GM12801 (cell line): ENCODE measurements around the gene VMP1.

Experiments
- TF ChIP-seq, protein P1 (sequence below): IDR thresholded peaks from one replicate; pipeline ENCODE4 v1.5.1; 2011; ENCODE audit warnings: control low read depth; ENCODE audit not compliant: insufficient read length; ENCODE audit errors: extremely low read depth

Gene VMP1

DNA sequence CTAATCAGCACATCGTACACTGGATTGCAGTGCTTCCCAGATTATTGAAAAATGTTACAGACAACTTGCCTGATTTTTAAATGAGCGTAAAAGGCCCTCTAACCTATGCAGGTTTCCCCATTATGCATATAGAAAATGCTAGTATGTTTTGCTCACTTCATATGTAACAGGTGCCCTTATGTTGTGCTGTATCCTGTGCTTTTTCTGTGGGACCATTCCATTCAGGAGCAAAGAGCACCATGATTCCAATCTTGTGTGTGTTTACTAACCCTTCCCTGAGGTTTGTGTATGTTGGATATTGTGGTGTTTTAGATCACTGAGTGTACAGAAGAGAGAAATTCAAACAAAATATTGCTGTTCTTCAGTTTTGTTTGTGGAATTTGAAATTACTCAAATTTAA lies 13.1 kb upstream of the VMP1 start:
- TF ChIP-seq, protein P1, sequence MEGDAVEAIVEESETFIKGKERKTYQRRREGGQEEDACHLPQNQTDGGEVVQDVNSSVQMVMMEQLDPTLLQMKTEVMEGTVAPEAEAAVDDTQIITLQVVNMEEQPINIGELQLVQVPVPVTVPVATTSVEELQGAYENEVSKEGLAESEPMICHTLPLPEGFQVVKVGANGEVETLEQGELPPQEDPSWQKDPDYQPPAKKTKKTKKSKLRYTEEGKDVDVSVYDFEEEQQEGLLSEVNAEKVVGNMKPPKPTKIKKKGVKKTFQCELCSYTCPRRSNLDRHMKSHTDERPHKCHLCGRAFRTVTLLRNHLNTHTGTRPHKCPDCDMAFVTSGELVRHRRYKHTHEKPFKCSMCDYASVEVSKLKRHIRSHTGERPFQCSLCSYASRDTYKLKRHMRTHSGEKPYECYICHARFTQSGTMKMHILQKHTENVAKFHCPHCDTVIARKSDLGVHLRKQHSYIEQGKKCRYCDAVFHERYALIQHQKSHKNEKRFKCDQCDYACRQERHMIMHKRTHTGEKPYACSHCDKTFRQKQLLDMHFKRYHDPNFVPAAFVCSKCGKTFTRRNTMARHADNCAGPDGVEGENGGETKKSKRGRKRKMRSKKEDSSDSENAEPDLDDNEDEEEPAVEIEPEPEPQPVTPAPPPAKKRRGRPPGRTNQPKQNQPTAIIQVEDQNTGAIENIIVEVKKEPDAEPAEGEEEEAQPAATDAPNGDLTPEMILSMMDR, result no peak

DNA sequence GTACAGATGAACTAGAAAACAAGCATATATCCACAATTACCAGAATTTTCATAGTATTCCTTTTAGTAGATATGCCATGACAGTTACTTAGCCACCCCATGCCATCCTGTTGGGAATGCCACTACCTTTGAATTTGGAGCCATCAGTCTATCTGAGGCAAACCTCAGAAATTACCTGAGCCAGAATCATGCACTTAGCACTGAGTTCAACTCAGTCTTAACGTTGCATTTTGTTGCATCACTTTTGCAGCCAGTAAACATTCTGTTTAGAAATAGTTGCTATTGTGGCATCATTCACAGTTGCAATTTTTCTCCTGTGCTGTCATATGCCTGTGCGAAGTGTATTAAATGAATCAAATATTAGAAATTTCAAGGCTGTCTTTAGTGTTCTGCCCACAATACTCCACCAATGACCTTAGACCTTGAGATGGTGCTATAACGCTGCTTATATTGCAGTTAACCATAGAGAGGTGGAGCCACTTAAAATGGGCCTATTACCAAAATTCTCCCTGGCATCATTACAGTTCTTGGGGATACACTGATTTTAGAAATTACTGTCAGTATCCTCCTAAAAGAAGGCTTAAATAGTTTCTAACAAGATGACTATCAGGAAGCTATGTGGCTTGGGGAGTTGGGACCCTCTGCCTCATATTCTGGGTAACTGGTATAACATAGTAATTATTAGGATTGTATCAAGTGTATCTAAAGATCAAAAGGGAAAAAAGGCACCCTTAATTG lies 11.3 kb upstream of the VMP1 start:
- TF ChIP-seq, protein P1, result no peak

DNA sequence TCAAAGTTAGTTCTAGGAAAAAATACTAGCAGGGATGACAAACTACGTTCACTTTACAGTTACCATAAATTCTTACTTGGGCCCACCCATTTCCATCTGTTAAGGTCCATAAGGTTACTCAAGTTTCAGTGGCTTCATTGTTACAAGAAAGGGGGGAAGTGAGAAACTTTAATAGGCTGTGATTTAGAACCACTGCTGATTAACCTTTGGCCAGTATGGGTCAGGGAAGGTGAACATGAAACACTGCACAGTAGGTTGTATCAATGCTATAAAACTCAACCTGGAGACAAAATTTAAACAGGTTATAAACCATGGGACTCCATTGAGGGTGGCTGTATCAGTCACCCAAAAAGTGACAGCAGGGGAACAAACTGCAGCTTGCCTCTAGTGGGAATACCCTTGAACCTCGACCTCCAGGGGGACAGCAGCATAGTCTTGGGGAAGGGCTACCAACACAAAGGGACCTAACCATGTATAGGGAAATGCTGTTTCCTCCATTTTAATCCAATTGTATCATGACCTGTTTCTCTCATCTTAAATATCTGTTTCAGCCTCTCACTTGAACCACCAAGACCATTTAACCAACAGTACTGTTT lies 10.7 kb upstream of the VMP1 start:
- TF ChIP-seq, protein P1, result no peak

DNA sequence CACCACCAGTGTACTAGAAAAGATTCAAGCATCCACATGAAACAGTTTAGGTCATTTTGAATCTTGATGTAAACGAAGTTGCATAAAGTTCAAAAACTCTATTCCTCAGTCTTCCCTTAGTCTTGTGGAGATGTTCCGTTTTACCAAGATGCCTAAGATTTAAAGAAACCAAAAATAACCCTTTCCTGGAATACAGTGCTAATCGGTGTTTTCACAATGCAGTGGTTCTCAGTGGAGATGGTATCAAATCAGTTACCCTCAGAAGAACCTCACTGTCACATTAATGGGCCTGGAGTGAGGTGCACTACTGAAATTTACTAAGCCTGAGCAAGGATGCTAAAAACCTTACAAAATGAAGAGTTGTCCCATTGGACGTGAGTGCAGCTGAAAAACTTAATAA lies 9.3 kb upstream of the VMP1 start:
- TF ChIP-seq, protein P1, result no peak

DNA sequence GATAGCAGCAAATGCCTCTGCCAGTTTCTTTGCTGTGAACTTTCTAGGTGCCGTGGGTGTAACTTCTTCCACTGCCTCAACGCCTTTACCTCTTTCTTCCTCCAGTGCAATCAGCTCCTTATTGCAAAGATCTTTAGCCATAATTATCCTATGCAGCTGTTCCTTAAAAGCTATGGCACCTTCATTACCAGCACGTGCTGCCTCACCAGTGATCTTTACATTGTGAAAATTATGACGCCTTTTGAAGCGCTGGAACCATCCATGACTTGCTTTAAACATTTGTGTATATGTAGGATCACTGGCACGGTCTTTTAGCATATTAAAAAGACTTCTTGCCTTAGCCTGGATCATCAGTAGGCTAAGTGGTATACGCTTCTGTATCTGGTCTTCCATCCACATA lies 8.2 kb upstream of the VMP1 start:
- TF ChIP-seq, protein P1, result no peak

DNA sequence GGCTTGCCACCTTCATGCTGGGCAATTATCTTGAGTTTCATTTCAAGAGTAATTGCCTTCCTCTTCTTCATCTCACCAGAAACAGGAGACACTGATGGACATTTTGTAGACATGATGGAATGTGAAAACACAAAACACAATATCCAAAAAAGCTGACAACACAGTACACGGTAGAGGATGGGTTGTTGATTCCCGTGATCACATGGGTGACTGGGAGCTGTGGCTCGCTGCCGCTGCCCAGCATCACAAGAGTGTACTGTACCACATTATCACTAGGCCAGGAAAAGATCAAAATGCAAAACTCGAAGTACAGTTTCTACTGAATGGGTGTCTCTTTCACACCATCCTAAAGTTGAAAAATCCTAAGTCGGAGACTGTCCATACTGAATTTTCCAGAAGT lies 7.7 kb upstream of the VMP1 start:
- TF ChIP-seq, protein P1, result no peak

DNA sequence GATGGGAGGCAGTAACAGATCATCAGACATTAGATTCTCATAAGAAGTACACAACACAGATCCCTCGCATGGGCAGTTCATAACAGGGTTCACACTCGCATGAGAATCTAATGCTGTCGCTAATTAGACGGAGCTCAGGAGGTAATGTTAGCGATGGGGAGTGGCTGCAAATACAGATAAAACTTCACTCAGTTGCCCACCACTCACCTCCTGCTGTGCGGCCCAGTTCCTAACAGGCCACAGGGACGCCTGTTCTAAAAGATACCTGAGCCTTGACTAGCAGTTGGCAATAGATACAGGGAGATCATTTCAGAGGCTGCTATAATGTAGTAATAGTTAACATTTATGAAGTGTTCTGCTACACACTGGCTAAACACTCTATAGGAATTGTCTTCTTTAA lies 5.2 kb upstream of the VMP1 start:
- TF ChIP-seq, protein P1, result no peak
